HL-60/S4 treated with phorbol 12-myristate 13-acetate at 8.2 ng/mL for 4 days and 3 days (cell line): Measurements from ENCODE around the gene FOXN1.
"Not testable (repeated sequence)": the region's sequence is repeated elsewhere in the genome, so short reads cannot be mapped to it uniquely, and the experiment has no call there.

Experiments
- in situ Hi-C: fragments of 300-500 bp; cut with MboI; formaldehyde crosslinking; loops from 2 replicates; pipeline ENCODE4 v1.15.0; 2022; ENCODE audit warnings: low sequenced_read_pairs

FOXN1 gene

DNA sequence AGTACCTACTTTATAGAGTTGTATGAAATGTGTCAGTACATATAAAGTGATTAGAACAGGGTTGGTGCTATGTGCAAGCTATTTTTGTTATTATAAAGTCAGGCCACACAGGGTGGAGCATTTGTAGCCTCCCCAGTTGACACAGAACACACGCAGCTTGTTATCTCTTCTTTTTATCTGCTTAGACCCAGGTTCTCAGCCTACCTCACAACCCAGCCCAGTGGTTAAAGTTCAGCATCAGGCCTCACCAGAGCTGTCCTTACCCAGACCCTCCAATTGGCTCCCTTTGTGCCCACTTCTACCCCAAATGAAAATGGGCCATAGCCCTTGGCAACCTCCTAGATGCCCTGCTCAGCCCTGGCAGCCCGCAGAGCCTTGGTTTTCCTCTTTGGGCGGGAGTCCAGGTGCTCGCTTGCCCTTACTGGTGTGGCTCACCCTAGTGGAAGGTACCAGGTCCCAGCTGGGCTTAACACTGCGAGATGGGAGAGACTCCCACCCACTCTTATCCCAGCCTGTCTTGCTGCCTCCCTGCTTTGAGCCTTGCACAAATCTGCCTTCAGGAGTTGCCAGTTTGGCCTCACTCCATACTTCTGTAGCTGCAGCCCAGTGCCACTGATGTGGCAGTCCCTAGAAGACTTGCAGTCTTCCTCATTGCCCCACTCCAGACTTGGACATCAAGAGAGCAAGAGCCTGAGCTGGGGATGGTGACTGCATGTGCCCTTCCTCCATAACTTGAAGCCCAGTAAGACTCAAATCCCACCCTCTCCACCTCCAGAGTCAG is 66.3 kb downstream of the FOXN1 start:
- in situ Hi-C loops: no loop called here

DNA sequence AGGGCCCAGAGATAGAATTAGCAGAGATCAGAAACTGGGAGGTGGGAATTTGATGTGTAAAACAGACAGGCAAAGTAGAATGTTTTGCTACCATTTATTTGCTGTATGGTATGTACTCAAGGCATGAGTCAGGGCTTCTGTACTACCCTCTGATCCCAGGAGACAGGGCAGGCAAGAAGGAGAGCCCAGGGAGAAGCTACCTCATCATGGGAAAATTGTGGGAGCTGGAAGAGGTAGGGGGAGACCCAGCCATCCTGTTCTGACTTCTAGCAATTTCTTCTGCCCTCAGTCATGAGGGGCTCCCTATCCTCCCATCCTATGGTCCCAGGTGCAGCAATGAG is 66.9 kb downstream of the FOXN1 start:
- in situ Hi-C loops: no loop called here

DNA sequence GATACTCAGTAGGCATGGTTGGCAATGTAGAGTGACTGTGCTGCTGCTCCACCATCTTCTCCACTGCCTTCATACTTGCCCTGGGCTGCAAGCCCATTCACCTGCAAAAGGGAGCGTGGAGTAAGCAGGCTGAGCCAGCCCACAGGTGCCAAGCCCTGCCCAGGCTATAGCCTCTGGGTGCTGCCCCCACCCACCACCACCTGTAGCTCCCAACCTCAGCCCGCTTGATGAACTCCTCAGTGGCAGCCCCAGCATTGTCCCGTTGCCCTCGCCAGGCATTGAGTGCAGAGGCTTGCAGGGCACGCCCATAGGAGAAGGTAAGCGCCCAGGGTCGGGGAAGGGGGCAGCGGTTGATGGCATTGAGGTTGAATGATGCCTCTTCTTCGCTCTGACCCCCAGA is 67.4 kb downstream of the FOXN1 start:
- in situ Hi-C loops: no loop called here

DNA sequence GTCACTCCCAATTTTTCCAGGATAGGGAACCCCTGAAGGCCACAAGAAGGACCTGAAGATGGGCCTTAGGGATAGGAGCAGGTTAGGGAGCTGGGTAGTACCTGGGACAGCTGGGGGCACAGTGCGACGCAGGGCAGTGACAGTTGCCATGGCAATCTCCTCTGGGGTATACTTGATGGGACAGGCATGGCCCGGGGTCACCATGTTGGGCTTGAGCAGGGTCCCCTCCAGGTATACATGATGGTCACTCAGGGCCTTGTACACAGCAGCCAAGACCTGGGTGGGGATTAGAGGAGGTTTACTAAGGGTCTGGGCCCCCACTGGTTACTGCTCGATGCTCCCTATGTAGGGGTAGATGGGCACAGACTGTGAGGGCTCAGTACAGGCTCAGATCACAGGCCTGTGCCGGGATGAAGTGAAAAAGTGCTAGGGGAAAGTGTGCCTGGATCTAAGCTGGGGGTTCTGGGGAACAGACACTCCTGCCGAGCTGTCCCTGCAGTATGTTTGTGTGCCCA is 67.9 kb downstream of the FOXN1 start:
- in situ Hi-C loops: no loop called here

DNA sequence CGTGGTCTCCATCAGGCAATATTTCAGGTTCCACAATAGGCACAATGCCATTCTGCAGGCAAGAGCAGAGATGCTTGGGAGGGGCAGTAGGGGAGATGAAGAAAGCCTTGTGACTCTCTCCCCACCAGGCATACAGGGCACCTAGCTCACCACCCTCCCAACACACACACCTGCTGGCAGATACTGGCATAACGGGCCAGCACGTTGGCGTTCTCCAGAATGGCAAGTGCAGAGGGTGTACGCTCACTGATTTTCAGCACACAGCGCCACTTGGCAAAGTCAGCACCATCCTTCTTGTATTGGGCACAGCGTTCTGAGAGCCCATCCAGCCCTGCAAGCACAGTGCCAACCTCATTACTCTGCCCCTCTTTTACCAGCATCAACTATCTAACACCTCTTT is 68.4 kb downstream of the FOXN1 start:
- in situ Hi-C loops: no loop called here

DNA sequence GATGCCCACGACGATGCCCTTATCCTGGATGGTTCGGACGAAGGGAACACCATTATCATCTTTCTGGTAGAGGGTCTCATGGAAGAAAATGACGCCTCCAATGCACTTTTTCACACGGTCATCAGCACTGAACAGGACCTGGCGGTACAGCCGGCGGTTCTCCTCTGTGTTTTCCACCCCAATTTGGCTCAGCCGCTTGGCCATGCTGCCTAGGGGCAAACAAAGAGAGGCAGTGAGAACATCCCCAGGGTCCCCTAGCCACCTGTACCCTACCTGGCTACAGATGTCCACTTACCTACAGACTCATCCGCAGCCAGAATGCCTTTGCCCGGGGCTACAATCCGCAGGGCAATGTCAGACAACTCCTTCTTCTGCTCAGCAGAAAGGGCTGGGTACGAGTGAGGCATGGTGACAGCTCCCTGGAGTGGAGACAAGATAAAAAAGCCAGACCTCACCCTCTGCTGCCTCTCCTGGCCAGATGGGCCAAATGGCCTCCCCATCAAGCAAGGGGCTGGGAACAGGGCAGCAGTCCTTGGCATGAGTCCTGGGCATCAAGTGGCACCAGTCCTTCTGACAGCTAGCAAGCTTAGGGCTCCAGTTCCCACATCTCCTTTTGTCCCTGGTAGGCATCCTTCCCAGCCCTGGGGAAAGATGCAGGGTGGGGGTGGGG is 69.1 kb downstream of the FOXN1 start:
- in situ Hi-C loops: no loop called here

DNA sequence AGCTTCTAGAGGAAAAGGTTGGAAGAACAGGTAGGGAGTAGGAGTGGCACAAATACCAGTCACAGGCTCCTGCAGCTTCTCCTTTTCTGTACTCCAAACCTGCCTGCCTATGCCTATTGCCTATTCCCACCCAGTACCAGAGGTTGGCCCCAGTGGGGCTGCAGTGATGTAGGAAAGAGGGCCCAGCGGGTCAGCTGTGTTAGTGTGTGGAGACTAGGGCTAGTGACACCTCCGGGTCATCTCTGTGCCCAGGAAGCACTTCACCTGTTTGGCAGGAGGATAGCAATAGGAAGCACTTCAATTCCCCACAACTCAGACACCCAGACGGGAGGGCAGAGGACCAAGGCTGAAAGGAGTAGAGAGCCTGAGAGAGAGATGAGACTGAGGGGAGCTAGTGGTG is 69.9 kb downstream of the FOXN1 start:
- in situ Hi-C loops: not testable (repeated sequence)

DNA sequence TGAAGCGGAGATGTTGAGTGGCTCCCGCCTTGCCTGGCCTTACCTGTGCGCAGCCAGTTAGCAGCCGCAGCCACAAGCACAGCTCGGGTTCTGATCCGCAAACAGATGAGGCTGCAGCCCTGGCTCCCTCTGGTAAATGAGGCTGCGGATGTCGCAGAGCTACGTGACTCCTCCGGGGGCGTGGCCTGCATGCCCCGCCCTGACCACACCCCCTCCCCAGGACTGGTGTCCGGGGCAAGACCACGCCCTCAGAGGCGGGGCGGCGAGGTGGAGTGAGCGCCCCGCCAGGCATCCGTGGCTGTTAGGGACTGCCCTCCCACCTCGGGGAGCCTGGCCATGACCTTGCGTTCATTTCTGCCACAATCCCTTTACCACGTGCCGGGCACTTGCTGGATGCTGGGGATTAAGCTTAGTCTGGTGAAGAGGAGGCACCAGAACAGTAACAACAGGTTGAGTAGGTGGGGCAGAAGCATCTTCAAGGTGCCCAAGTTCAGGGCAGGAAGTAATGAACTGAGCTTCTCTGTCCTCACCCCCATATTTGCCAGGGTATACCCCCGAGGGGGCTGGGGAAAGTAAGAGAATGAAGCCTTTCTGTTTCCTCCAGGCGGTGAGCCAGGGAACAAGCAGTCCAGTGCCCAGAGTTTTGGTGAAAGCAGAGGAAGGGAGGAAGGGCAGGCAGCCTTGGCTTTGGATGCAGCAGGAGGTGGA is 70.8 kb downstream of the FOXN1 start, which contains the start of gene ALDOC:
ALDOC (minus strand) TSS at position 138 of the 708 bp plus-strand sequence. CDS start 1,363 bp downstream, outside the sequence.
- in situ Hi-C loops: no loop called here

DNA sequence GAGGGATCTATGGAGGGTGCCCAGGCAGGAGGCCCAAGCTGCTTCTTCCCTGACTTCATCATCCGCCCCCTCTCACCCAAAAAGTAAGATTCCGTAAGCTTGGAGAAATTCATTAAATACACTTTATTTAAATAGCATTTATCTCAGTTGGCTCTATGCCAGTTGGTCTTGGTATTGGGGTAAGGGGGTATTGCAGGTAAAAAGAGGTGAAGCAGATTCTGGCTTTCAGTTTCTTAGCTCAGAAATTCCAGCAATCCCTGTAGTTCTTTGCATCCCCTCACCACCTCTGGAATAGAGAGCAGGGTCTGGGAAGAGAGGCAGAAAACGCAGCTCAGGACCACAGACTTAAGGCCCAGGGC is 71.3 kb downstream of the FOXN1 start:
- in situ Hi-C loops: no loop called here

DNA sequence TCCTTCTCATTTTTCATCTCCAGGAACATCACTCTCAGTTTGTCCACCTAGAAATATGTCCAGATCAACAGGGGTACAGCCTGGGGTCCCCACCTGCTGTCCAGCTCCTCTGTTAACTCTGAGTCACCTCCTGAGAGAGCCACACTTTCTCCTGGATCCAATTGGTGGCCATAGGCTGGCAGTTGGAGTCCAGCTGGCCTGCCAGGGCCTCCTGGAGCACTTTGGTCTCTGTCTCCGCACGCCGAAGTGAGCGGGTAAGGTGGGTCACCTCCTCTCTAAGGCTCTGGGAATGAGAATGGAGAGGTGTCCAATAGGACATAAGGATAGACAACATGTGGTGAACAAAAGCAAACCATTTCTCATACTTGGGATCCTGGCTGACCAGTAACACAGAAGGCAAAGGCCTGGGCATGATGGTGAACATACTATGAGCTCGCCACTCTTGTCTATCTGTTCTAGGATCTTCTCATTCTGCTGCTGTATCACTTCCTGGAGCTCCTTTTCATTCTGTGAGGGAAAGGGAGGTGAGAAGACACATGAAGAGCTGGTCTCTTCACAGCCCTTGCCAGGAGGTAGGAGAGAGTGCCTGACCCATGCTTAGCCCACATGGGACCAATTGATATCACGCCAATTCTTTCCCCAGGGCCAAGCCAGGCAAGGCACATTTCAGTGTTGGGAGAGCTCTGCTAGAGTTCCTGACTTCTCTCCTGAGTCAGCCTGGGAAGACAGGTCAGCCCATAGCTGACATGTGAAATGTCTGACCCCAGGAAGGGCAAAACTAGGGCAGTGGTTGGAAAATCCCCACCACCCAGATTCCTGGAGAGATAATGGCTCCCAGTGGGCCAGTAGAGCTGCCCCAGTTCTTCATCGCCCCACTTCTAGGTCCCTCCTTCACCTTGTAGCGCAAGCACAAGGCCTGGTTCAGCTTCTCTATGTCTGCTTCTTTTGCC is 72.4 kb downstream of the FOXN1 start:
- in situ Hi-C loops: no loop called here

DNA sequence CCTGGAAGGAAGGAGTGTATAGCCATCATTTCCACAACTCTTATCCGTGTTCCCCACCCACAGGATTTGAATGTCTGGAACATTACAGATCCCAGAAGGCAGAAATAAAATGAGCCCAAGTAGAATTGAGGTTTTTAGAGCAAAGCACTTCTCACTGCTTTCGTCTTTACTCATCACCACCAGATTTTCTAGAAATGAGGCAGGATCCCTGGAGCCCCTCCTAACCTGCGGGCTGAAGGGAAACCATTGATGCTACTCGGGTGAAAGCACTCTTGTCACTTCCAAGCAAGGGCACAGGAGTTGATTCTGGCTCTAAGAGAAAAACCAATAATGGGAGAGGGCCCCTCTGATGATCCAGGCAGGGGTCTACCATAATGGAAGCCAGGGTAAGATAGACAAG is 73.4 kb downstream of the FOXN1 start:
- in situ Hi-C loops: no loop called here

DNA sequence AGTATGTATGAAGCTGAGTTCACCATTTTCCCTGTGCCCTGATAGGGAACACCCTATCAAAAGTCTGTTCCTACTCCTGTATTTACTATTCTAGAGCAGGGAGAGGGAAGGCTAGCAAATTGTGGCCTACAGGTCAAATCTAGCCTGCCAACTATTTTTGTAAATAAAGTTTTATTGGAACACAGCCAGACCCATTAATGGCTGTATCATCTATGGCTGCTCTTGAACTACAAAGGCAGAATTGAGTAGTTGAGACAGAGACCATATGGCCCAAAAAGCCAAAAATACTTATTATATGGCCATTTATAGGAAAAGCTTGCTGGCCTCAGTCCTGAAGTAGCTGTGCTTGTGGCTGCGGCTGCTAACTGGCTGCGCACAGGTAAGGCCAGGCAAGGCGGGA is 74.8 kb downstream of the FOXN1 start:
- in situ Hi-C loops: no loop called here

DNA sequence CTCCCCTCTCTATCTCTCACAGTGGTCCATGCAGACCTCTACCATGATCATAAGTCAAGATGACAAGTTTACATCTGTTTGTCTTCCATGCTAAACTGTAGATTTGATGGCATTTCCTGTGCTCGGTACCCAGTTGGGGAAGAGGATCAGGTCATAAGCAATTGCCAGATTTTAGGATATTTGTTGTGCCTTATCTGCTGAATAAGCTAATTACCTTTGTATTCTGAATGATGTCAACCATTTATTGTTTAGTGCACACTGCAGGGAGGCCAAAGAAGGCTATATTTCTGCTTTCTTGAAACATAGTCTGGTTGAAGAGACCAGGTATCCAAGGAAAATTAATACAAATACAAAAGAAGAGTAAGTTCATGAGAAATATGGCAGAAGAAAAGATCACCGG is 76.4 kb downstream of the FOXN1 start:
- in situ Hi-C loops: no loop called here

DNA sequence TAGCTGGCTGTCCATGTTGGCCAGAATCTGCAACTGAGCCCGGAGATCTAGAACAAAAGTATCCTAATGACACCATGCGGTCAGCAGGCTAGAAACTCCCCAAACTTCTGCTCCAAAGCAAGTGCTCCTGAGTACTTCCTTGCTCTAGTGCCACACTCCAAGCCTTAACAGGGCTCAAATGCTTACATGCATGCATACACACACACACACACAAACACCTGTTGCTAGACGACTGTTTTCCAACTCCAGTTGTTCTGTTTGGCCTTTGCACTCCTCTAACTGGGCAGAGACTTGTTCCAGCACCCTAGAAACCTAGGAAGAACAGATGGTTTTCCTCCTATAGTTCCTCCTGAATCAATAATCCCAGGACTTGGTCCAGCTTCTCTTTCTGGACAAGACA is 78.3 kb downstream of the FOXN1 start:
- in situ Hi-C loops: no loop called here

DNA sequence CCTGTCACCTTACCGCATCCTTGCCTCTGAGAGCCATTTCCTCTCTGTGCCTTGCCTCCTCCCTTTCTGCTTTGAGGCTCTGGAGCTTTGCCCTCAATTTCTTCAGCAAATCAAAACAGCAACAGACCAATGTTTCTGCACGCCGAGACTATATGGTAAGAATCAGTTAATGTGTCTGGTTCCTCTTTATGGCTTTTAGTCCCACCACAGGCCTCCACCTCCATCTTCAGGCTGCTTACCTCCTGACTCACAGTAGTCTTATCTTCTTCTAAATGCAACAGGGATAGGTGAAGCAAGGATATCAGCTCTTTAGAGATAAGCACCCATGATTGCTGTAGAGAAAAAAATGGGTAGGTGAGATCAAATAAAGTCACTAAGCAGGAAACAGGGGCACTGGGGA is 79.7 kb downstream of the FOXN1 start:
- in situ Hi-C loops: no loop called here
